ENCODE data around the gene MDFI.
A peak's percentile ranks its signal among the peaks of the same experiment; 100 is the strongest.

The MDFI gene, protein sequence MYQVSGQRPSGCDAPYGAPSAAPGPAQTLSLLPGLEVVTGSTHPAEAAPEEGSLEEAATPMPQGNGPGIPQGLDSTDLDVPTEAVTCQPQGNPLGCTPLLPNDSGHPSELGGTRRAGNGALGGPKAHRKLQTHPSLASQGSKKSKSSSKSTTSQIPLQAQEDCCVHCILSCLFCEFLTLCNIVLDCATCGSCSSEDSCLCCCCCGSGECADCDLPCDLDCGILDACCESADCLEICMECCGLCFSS

DNA sequence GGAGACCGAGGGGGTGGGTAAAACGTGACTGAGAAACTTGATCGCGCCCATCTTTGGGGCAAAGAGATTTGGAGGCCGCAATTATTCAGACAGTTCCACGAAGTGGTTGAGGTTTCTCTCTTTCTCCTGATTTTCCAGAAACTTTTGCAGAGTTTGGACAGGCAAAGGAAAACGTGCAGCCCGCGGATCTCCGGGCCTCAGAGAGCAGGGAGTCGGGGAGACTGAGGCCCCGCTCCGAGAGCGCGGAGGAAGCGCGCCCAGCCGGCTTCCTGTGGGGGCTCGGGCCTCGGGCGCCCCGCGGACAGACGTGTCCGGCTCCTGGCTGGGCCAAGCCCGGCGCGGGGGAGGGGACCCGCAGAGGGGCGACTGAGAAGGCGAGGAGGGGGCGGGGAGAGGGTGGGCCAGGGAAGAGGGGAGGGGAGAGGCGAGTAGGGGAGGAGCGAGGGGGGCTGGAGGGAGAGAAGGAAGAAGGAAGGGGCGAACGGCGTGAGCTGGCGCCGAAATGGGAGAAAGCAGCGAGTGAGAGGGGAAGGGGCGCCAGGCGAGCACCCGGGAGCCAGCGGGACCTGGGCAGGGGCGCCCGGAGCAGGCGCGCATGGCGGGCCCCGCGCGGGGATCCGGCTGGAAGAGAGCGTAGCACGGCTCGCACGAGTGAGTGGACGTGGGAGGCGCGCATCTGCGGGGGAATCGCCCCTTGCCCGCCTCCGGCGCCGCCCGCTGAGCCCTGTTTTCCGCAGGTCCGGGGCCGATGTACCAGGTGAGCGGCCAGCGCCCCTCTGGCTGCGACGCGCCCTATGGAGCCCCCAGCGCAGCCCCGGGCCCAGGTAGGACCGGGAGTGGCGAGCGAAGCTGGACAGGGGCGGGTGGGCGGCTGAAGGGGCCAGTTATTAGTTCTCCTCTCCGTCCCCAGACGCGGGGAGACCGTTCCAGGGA lies at the start of gene MDFI:
Gene MDFI, plus strand, starts transcription at position 467 of the 933 bp plus-strand sequence. Its CDS starts 282 bp downstream, at position 749.
- DNase-seq = no peak

DNA sequence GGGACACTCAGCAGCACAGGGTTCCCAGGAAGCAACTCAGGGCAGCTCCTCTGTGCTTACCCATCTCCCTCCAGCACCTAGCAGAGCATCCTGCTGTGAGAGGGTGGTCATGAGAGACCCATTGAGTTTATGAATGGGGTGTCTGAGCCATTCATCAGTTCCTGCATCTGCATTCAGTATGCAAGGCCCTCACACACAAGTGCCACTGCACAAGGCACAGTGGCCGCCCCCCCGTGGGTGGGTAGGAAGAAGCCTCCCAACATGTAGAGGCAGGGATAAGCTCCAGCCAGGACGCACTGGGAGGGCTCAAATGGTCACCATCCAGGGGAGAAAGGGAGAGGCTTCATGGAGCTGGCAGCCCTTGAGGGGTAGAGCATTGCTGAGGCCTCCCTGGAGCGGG lies 49.0 kb upstream of the MDFI start:
- DNase-seq = no peak

DNA sequence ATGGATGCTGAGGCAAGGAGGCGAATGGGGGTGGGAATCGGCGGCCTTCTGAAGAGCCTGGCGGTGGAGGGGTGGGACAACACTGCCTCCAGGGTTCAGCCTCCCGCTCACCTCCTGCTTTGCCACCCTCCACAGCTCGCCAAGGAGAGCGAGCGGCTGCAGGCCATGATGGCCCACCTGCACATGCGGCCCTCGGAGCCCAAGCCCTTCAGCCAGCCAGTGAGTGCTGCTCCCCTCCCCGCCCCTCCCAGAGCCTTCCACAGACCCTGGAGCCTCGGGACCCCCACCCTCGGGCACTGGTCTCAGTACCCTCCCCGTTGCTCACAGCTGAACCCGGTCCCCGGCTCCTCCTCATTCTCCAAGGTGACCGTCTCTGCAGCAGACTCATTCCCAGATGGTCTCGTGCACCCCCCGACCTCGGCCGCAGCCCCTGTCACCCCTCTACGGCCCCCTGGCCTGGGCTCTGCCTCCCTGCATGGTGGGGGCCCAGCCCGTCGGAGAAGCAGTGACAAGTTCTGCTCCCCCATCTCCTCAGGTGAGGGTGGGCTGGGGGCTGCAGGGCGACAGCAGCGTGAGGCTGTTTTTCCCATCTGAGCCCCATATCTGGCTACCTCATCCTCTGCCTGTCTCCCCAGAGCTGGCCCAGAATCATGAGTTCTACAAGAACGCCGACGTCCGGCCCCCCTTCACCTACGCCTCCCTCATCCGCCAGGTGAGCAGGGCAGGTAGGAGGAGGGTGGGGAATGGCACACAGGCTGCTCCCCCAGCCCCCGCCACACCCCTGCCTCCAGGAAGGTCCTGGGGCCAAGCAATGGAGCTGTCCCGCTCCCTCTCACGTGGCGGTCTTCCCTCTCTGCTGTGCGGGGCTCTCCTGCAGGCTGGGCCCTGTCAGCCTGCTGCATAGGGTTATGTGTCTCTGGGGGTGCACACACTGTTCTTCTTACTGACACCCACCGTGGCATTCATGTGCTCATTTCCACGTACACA lies 48.3 kb upstream of the MDFI start:
- no peak for DNase-seq

DNA sequence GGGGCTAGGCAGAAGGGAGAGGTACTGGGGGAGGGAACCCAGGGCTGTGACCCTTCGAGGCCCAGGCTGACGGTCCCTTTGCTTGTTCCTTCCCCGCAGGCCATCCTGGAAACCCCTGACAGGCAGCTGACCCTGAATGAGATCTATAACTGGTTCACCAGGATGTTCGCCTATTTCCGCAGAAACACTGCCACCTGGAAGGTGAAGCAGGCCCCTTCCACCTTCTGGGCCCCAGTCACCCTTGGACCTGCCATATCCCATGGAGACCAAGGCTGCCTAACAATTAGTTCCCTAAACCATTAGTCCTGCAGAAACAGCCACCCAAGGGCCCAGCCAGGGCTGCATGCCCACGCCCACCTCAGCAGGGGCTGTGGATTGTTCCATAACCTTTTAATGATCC lies 47.1 kb upstream of the MDFI start:
- DNase-seq = no peak

DNA sequence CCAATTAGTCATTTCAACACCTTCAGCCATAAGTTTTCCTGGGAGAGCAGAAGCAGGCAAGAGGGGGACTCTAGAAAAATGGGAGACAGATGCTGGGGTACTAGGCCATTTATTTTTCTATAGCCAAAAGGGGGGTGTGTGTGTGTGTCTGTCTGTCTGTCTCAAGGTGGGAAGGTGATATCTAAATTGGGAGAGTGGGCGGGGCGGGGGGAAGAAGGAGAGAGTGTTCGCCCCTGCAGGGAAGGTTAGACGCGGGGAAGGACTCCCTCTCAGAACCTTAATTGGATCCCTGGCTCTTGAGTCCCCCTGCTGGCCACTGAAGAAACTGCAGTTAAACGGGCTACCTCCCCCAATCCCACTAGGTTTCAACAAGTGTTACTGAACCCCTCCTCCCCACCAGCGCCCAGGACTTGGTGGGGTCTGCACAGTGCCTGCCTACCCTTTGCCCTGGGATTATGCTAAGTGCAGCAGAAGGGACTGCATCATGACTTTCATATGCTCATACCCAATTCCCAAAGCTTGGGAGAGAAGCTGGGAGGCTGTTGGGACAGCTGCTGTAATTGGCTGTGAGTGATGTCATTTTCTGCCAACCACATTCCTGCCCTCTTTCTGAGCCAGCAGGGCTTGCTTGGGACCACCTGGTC lies 46.3 kb upstream of the MDFI start:
- peak; percentile 79 for DNase-seq

DNA sequence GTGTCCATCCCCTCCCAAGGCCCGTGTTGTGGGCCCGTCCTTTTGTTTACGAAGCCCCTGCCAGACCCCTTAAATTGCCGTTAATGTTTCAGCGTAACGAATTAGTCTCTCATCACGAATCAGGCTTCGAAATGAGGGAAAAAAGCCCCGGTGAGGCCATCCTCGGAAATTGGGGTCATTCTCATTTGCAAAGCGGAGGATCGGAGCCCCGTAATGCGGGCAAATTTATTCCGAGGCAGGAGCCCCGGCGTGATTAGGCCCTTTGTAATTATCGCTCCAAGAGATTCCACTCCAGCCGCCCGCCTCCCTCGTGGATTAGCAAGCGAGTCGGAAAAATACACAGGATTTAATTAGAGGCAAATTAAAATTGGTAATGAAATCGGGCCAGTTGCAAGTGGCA lies 44.9 kb upstream of the MDFI start:
- no peak for DNase-seq

DNA sequence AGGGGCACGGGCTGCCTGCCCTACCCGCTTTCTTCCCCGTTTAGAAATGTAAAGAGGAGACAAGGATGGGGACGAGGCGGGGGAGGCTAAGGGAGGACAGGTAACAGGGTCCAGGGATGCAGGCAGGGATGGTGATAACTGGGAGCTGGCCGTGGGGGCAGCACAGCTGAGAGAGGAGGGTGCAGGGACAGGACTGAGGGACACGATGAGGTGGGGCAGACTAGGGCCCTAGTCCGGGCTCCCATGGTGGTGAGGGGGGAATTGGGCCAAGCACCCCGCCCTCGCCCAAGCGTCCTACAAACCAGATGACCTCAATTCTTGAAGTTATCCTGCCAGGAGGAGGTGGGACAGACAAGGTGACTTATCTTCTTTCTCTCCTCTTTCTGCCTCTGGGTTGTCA lies 44.4 kb upstream of the MDFI start:
- DNase-seq = no peak

DNA sequence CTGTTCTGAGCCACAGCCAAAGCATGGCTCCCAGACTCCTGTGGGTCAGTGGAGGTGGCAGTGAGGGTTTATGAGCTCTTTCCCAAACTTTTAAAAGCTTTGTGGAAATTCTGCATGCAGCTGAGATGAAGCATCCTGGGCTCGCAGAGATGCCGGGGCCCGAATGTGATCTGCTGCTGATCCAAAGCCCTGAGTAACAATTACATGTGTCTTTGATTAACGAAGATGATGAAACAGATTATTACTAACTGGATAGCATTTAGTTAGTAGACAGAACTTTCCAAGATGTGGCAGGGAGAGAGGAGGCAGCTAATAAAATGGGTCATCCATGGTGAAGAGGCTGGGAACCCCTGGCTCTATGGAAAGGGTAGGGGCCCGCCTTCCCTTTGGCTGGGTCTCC lies 43.9 kb upstream of the MDFI start:
- no peak for DNase-seq

DNA sequence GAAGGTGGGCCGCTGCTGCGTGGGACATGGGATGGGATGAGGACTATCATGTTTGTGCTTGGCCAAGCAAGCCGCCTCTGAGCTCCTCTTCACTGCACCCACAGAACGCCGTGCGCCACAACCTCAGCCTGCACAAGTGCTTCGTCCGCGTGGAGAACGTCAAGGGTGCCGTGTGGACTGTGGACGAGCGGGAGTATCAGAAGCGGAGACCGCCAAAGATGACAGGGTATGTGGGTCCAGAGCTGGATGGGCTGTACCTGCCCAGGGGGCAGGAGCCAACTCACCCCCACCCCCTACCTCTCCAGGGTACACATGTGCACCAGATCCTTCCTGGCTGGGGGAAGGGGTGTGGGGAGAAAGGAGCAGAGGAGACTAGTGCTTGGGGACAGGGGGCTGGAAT lies 43.5 kb upstream of the MDFI start:
- no peak for DNase-seq

DNA sequence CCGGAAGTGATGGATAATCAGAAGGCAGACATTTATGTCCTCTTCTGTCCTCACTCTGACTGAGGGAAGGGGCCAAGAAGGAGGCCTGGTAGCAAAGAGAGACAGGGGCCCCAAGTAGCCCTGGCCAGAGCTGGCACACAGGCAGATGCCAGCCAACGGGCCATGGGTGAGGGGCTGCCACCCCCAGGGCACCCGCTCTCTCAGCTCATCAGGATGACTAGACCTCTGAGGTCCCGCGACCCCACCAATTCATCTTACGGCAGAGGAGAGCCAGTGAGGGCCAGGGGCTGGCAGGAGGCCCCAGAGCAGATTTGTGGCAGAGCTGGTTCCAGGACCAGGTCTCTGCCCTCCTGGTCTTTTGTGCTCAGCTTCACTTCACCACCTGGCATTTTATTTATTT lies 43.1 kb upstream of the MDFI start:
- no peak for DNase-seq

DNA sequence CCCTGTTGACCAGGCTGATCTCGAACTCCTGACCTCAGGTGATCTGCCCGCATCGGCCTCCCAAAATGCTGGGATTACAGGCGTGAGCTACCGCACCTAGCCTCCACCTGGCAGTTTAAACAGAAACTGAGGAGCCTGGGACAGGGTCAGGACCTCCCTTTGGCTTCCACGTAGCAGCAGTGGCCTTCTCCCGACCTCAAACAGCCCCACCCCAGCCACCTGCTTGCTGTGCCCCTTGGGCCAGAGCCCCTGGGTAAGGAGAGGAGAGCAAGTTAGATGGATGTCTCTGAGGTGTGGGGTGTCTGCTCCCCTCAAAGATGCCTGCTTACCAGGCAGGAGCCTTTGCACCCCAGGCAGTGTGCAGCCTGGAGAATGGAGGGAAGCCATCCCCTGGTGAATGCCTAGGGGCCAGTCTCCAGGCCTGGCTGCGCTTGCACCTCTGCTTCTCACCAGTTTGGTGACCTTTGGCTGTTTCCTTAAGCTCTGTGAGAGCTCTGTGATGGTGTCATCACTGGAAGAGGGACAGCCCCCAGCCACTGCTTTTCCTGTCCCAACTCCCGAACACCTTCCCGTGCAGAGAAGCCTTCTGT lies 42.1 kb upstream of the MDFI start:
- DNase-seq = no peak

DNA sequence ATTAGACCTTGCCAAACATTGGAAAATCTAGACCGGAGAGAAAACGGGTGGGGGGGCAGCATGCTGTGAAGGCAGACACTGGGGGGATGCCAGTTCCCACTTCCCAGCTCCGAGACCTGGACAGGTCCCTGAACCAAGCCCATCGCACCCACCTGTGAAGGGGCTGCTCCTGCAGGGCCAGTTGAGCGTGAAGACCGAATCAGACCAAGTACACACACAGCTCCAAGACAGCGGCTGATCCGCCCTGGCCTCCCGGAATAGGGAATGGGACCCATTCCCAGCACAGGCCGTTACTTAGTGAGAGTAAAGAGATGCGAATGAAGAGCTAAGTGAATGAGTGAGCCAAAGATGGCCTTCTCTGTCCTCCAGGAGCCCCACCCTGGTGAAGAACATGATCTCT lies 41.5 kb upstream of the MDFI start:
- no peak for DNase-seq

DNA sequence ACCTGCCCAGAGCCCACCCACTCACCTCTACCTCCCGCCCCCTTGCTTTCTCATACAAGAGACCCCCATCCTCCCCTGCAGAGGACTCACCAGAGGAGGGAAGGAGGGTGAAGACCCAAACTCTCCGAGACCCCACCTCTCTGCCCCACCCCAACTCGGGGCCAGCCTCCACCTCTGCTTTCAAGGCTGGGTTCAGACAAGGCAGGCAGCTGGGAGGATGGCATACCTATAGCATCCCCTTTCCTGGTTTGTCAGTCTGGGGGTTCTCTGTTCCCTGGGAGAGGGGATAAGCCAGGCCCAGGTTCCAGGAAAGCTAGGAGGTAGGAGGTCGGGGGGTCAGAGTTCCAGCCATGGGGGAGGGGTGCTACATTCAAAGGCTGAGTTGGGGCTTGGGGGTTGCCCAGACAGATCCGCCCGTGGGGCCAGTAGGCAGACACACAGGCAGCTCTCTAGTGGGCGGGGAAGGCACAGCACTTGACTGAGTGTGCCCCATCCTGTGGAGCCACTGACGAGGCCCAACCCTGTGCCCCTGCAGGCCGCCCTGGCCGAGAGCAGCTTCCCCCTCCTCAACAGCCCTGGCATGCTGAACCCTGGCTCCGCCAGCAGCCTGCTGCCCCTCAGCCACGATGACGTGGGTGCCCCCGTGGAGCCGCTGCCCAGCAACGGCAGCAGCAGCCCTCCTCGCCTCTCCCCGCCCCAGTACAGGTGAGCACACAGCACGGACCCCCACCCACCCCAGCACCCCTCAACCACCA lies 40.8 kb upstream of the MDFI start:
- DNase-seq = no peak

DNA sequence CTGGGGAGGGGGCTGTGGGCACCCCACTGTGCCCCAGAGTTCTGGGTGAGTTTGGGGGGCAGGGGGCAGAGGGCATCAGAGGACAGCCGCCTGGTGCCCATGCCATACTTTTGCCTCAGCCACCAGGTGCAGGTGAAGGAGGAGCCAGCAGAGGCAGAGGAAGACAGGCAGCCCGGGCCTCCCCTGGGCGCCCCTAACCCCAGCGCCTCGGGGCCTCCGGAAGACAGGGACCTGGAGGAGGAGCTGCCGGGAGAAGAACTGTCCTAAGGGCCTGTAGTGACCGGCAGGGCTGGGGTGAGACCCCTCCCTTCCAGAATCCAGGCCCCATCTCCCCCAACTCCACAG lies 39.6 kb upstream of the MDFI start:
- no peak for DNase-seq

DNA sequence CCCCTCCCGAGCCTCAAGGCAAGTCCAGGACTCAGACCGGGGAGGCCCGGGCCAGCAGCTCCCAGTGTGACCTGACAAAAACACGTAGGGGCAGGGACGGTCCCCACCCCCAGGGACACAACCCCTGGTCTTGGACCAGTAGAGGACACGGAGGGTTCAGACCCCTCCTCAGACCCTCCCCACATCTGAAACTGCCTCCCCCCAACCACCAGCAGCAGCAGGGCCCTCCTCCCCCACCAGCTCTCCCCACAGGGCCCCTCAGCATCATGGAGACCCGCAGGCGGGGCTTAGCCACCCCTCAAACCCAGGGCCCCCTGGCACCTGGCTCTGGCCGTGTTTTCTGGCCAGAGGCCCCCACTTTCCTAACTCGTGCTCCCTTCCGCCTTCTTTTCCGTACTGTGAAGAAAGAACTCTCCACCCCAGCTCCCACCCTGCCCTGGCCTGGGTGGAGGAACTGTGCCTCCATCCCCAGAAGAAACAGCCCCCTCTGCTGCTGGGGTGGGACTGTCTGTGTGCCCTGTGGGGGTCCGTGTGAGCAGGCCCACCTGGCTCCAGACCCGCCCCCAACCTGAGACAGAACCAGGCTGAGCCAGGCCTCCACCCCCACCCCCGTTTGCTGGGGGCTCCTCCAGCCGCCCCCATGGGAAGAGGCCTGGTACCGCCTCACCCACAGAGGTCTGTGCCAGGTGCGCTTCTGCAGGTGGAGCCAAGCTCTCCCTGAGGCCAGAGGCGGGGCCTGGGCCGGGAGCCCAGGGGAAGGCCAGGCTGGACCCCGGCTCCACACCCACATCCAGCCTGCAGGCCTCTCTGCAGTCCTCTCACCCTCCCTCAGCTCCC lies 39.0 kb upstream of the MDFI start:
- no peak for DNase-seq

DNA sequence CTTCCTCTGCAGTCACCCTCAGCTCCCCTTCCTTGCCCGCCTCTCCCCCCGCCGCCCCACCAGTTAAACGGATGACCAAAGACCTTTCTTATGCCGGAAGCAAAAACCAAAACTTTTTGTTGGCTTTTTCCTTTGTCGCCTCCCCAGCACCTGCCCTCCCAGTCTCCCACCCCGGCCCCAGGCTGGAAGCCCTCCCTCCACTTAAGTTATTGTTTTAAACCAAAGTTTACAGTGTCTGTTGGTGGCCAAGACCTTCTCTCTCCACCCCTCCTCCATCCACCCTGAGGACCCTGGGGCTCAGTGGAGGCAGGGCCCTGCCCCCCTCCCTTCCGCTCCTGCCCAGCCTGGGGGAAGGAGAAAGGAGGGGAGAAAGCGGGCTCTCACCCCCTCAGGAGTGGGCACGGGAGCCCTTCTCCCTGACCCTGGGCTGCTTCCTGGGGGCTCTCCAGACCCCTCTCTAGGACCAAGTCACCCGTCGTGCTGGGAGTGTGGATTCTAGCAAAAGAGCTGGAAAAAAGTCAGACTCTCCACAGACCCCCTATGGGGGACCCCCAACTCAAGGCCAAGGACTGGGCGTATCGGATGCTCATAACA lies 38.3 kb upstream of the MDFI start:
- DNase-seq = no peak

DNA sequence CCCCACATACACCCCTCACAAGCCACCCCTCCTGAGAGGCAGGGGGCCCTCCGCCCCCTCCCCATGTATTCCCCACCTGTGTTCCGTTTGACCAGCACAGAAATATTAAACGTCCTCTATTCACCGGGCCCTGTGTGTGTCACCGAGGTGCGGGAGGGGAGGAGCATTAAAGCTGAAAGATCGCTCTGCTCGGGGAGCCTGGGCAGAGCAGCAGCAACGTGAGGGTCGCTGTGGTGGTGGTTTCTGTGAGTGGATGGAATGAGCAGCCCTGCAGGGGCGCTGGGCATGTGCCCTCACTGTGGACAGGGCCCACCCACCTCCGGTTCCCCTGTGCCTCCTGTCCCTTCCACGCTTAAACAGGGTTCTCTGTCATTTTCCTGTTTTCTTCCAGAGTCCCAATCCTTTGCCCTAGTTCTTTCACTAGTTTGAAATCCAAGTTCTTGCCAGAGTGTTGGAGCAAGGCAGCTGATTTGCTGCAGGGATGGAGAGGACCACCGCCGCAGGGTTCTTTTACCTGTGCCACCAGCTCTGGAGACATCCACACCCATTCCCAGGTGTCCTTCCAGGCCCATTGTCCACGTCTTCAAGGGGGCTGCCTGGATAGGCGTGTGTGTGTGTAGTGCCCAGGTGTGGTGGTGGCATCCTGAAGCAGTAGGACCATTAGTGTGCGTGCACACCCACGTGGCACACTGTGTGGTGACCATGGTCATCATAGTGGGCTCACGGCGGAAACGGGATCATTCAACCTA lies 37.6 kb upstream of the MDFI start:
- DNase-seq = no peak

DNA sequence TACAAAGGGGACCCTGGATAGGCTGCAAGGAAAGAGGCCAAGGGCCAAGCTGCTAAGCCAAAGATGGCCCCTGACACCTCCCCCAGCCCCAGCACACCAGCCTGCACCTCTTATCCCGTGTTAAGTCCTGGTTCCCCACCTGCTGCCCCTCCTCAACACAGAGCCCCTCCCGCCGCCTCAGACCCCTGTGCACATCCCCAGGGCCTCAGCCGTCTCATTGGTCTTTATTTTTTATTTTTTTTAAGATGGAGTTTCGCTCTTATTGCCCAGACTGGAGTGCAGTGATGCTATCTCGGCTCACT lies 37.1 kb upstream of the MDFI start:
- no peak for DNase-seq

DNA sequence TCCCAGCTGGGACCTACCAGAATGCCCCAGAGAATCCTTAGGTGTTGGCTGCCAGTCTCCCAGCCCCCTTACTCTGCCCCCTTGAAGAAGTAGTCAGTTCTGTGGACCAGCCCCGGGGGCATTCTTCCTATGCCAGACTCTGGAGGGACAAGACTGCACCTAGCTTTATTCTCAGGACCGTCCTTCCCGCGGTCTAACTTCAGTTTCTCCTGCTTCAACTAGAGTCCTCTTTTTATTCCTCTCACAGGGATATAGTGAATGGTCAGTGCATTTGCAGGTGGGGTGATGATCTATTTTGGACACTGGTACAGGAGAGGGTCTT lies 35.9 kb upstream of the MDFI start:
- no peak for DNase-seq

Data from activated T-cell treated with anti-CD3 and anti-CD28 coated beads for 4 hours (primary cell).